AG09319 (cell line): Measurements from ENCODE around the gene FANCL.

Experiments
- DNase-seq: peaks from one replicate; pipeline ENCODE4 v3.0.0-alpha.2; 2010; ENCODE audit warnings: low read depth; ENCODE audit errors: extremely low read depth
- TF ChIP-seq, protein P1 (sequence below): IDR thresholded peaks from 2 replicates; pipeline ENCODE4 v1.5.1; 2011; ENCODE audit warnings: low read depth, mild to moderate bottlenecking, inconsistent platforms, low read length, moderate library complexity

Gene FANCL

DNA sequence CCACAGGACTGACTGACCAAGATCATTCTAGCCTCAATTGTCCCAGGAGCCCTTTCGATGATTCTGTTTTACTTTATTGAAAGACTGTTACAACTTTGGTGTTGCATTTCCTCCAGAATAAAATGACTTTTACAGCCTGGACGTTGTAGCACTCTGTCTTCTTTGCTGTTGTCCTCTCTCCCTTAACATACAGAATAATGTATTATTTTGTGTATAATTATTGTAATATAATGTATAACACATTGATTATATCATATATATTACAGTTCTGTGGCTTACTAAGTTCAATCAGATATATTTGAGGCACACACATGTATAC, 380 bp upstream of the FANCL start:
- TF ChIP-seq, protein P1, sequence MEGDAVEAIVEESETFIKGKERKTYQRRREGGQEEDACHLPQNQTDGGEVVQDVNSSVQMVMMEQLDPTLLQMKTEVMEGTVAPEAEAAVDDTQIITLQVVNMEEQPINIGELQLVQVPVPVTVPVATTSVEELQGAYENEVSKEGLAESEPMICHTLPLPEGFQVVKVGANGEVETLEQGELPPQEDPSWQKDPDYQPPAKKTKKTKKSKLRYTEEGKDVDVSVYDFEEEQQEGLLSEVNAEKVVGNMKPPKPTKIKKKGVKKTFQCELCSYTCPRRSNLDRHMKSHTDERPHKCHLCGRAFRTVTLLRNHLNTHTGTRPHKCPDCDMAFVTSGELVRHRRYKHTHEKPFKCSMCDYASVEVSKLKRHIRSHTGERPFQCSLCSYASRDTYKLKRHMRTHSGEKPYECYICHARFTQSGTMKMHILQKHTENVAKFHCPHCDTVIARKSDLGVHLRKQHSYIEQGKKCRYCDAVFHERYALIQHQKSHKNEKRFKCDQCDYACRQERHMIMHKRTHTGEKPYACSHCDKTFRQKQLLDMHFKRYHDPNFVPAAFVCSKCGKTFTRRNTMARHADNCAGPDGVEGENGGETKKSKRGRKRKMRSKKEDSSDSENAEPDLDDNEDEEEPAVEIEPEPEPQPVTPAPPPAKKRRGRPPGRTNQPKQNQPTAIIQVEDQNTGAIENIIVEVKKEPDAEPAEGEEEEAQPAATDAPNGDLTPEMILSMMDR = no peak
- DNase-seq = no peak

DNA sequence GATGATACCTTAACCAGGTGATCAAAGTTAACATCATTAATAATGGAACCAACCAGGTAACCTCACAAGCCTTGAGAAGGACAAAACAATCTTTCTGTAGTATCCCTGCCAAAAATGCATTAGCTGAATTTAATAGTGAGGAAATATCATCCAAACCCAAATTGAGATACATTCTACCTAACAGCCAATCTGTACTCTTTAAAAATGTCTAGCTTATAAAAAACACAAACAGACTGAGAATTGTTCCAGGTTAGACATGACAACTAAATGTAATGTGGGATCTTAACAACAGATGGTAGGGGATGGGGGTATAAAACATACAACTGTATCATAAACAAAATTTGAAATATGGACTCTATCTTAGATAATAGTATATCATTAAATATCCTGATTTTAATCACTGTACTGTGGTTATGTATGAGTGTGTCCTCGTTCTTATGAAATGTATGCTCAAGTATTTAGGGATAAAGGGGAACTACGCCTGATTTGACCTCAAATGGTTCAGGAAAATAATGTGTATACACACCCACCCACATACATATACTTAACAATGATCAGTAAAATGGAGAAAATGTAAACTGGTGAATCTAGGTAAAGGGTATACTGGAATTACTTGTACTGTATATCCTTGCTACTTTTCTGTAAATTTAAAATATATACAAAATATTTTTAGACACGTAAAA, 1.7 kb downstream of the FANCL start:
- TF ChIP-seq, protein P1 = no peak
- DNase-seq = no peak

DNA sequence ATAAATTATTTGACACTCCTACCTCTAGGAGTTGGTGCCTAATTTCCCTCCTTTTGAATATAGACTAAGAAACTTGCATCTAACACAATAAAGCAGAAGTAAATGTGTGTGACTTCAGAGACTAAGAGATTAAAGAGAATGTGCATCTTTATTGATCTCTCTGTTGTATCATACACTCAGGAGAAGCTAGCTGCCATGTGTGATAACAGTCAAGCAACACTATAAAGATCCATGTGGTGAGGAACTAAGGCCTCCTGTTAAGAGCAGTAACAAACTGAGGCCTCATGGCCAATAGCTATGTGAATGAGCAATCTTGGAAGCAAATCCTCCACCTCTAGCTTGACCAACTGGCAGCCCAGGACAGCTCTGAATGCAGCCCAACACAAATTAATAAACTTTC, 3.4 kb downstream of the FANCL start:
- no peak for DNase-seq
- TF ChIP-seq, protein P1 = no peak

DNA sequence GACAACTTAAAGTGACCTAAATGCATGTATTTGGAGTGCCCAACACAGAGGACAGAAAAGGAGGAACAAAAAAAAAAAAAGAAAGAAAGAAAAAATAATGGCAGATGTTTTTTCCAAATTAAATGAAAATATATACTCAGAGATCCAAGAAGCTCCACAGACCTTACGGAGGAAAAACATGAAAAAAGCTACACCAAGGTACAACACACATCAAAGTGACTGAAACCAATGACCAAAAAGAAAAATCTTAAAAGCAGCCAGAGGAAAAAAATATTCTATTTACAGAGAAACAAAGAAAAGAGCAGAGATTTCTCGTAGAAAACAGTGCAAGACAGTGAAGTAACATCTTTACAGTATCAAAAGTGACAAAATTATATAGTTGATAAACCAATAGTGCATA, 5.1 kb downstream of the FANCL start:
- no peak for DNase-seq
- TF ChIP-seq, protein P1 = no peak

DNA sequence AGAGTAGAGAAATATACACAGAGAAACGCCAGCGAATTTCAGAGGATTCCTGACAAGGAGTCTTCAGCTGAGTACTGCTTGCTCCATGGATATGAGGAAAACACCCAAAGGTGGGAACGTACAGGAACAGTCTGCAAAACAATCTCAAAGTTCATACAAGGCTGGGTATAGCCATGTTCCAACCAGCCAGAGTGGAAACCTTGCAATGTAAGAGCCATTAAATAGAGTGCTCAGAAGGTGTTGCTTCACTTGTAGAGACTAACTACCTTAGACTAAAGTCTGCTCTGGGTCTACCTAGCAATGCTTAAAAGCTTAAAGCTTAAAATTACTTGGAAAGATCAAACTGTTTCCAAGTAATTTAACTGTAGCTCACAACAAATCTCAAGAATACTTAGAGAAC, 6.0 kb downstream of the FANCL start:
- TF ChIP-seq, protein P1 = no peak
- no peak for DNase-seq

DNA sequence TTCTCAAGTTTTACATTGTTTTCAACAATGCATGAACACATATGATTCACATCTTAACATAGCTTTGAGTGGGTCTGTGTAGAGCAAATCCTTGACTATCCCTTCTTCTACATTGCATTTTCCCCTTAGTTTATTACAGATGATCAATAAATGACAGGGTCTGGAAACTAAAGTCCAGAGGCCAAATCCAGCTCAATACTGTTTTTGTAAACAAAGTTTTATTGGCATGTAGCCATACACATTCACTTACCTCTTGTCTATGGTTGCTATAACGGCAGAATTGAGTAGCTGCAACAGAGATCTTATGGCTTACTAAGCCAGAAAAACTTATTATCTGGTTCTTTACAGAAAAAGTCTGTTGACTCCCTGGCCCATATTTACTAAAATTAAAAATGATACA, 12.8 kb downstream of the FANCL start:
- TF ChIP-seq, protein P1 = no peak
- no peak for DNase-seq

DNA sequence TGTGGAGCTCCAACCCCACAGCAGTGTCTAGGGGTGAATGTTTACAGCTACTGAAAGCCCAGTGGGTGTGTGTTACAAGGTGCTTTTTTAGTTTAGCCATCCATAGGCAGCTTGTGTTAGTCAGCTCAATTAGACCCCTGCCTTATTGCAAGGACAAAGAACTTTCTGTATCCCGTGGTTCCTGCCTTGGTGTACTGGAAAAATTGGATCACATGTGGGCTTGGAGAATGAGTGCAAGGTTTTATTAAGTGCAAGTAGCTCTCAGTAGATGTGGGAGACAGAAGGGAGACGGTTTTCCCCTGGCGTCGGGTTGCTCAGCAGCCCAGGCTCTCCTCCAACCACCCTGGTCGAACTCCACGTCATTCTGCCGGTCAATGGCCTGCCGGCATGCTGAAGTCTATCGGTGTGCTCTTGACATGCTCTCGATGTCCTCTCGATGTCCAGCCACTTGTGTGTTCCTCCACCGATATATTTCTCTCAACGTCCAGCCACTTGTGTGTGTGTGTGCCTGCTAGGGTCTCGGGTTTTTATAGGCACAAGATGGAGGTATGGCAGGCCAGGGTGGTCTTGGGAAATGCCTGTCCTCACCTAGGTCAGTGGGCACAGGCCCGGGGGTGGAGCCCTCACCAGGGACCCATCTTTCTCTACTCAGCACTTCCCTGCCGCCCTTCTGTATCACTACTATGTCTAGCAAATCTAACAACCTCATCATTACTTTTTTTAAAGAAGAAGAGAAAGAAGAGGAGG, 13.8 kb downstream of the FANCL start:
- TF ChIP-seq, protein P1 = no peak

More for the DNA sequence above, 13.8 kb downstream of the FANCL start:
- no peak for DNase-seq
